ENCODE data around the gene BEND6.

DNA sequence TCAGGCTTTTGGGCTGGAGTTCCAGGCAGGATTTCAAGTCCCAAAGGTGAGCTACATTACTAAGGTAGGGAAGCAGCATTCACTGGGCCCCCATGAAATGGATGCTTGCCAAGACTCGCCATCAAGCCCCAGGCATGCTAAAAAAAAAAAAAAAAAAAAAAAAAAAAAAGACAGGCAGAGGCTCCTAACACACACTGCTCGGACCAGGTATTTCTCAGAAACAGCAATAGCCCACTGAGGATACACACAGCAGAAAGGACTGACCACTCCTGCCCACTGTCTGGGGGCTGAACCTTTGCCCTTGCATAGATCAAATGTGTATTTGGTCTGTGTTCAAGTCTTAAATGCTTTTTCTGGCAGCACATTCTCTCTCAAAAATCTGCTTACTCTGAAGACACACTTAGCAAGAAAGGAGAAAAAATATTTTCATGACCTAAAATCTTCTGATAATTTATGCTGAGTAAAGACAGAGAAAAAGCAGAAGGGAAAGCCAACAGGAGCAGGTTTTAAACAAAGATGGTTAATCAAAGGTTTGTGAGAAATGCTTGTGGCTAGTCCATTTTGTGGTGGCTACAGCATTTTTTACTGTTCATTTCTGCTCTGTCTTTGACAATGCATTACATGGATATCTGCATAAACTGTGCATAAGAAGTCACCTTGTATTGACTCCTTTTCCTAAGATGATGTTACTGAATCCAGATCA, 37.9 kb upstream of the BEND6 start:
- no peak for TF ChIP-seq POLR2A (IDR thresholded peaks at IDR 0.05)
- TF ChIP-seq CTCF (IDR thresholded peaks at IDR 0.05), result no peak

All from lower leg skin (tissue), 3 donors.